Fibroblast of the aortic adventitia (primary cell): ENCODE data around the gene SETBP1. TPM values are rescaled to one million over a fixed set of nuclear protein-coding genes. Genes with fewer than 3 reads are reported as not detected.

Source experiments
- DNase-seq: peaks from one replicate; pipeline ENCODE4 v3.0.0-alpha.2; 2010; ENCODE audit warnings: low read depth
- H3K4me3 ChIP-seq: 2 replicates; pipeline ENCODE4 v1.5.1; 2011; ENCODE audit warnings: low read depth, mild to moderate bottlenecking, control low read depth, low read length, moderate library complexity
- CTCF ChIP-seq: IDR thresholded peaks from 2 replicates; pipeline ENCODE4 v1.5.1; 2011; ENCODE audit warnings: mild to moderate bottlenecking, low read length, control low read depth, inconsistent platforms; ENCODE audit not compliant: insufficient read depth
- total RNA-seq: library from RNA; depleted of rRNA; stranded (reverse); fragments of >200 nt; gene quantifications from 2 replicates; pipeline ENCODE4 v1.2.3, GENCODE V29; 2012; ENCODE audit warnings: low replicate concordance

Gene SETBP1
- total RNA-seq, 1 donor = 10.5 TPM

- H3K4me3 ChIP-seq = no peak overlapping the region
These were observed 20.9 kb upstream of the SETBP1 start for GRCh38 chr18:44659771-44660170.

GRCh38 chr18:44668270-44668975 is 12.3 kb upstream of the SETBP1 start:
- no peak for DNase-seq
- H3K4me3 ChIP-seq = no peak overlapping the region
- no peak for TF ChIP-seq CTCF

More at GRCh38 chr18:44659771-44660170, 20.9 kb upstream of the SETBP1 start:
- DNase-seq = no peak
- no peak for TF ChIP-seq CTCF

GRCh38 chr18:44671914-44672313 is 8.8 kb upstream of the SETBP1 start:
- no peak for TF ChIP-seq CTCF
- no peak overlapping the region for H3K4me3 ChIP-seq
- DNase-seq = no peak

- DNase-seq = no peak
- TF ChIP-seq CTCF = no peak
- H3K4me3 ChIP-seq = no peak overlapping the region
These were observed 8.2 kb upstream of the SETBP1 start for GRCh38 chr18:44672506-44672905.

GRCh38 chr18:44673256-44673880 is 7.3 kb upstream of the SETBP1 start:
- TF ChIP-seq CTCF = no peak
- DNase-seq = no peak
- H3K4me3 ChIP-seq = no peak overlapping the region

GRCh38 chr18:44677933-44678332 is 2.8 kb upstream of the SETBP1 start:
- no peak overlapping the region for H3K4me3 ChIP-seq
- no peak for TF ChIP-seq CTCF

More at GRCh38 chr18:44677933-44678332, 2.8 kb upstream of the SETBP1 start:
- no peak for DNase-seq
